HAP-1 (cell line): ENCODE results near the gene ATP5ME.

ENCODE experiments used
- DNase-seq, 2 experiments: peaks; one replicate each; pipeline ENCODE4 v3.0.0-alpha.2; 2016 to 2020; ENCODE audit warnings: low spot score in 2 of 2
- H3K27me3 ChIP-seq: fragments of 250-450 bp; sonication (Bioruptor Pico); 2 replicates; pipeline ENCODE4 v1.5.1; 2020; ENCODE audit warnings: low read depth, mild to moderate bottlenecking, moderate library complexity
- H3K36me3 ChIP-seq: fragments of 250-450 bp; sonication (Bioruptor Pico); replicated peaks from 2 replicates; pipeline ENCODE4 v1.5.1; 2020; ENCODE audit warnings: mild to moderate bottlenecking
- H3K4me1 ChIP-seq: fragments of 250-450 bp; sonication (Bioruptor Pico); 2 replicates; pipeline ENCODE4 v1.5.1; 2020; ENCODE audit warnings: mild to moderate bottlenecking
- H3K4me3 ChIP-seq: fragments of 250-450 bp; sonication (Bioruptor Pico); 2 replicates; pipeline ENCODE4 v1.5.1; 2020; ENCODE audit warnings: mild to moderate bottlenecking, moderate library complexity
- H3K9me3 ChIP-seq: fragments of 250-450 bp; sonication (Bioruptor Pico); 2 replicates; pipeline ENCODE4 v1.5.1; 2020; ENCODE audit warnings: mild to moderate bottlenecking, moderate library complexity
- in situ Hi-C: fragments of 300-500 bp; cut with MboI; formaldehyde crosslinking; loops from 3 replicates; pipeline ENCODE4 v1.14.3; 2020; ENCODE audit warnings: low sequenced_read_pairs, inconsistent platforms, mixed read lengths

Gene ATP5ME

GRCh38 chr4:628821-629635 lies 45.0 kb downstream of the ATP5ME start:
- no peak overlapping the region for H3K4me3 ChIP-seq
- no peaks in the 10 kb centered on the region for H3K4me1 ChIP-seq
- H3K36me3 ChIP-seq: no peaks in the 10 kb centered on the region
- in situ Hi-C loops: no loop called here
- no peaks in the 10 kb centered on the region for H3K9me3 ChIP-seq
- DNase-seq: no peak
- no peaks in the 10 kb centered on the region for H3K27me3 ChIP-seq

- no peaks in the 10 kb centered on the region for H3K27me3 ChIP-seq
- H3K4me1 ChIP-seq: no peaks in the 10 kb centered on the region
- H3K36me3 ChIP-seq: no peaks in the 10 kb centered on the region
- in situ Hi-C loops: no loop called here
- H3K4me3 ChIP-seq: no peak overlapping the region
- no peaks in the 10 kb centered on the region for H3K9me3 ChIP-seq
- no peak for DNase-seq
Measured at GRCh38 chr4:628311-628741, 45.8 kb downstream of the ATP5ME start.

DNA sequence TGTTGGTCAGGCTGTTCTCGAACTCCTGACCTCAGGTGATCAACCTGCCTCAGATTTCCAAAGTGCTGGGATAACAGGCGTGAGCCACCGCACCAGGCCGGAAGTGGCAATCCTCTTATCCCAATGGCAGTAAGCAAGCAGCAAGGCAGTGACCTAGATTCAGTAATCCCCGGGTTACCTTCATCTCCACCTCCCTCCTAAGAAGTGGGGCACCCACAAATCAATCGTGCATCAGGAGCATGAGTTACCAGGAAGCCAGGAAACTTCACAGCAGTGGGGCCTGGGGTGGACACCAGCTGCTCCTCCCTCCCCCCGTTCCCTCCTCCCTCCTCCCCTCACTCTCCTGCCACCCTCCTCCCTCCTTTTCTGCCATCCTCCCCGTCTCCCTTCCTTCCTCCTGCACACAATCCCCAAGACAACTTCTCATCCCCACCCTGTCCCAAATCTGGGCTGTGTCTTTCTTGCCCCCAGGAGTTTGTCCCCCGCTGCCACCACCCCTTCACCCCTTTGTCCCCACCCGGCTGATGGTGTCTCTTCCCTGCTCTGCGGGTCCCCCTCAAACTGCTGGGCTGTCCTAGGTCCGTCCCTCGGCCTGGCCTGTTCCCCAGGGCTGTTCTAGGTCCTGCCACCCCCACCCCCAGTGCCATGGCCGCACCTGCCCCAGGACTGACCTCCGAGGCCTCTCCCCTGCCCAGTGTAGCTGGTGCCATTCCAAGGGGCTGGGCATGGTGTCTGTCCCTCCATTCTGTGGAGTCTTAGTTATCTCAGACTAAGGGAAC lies 46.5 kb downstream of the ATP5ME start:
- no peak overlapping the region for H3K4me3 ChIP-seq
- in situ Hi-C loops: no loop called here
- no peaks in the 10 kb centered on the region for H3K9me3 ChIP-seq
- no peak for DNase-seq
- H3K4me1 ChIP-seq: no peaks in the 10 kb centered on the region
- no peaks in the 10 kb centered on the region for H3K36me3 ChIP-seq
- no peaks in the 10 kb centered on the region for H3K27me3 ChIP-seq

DNA sequence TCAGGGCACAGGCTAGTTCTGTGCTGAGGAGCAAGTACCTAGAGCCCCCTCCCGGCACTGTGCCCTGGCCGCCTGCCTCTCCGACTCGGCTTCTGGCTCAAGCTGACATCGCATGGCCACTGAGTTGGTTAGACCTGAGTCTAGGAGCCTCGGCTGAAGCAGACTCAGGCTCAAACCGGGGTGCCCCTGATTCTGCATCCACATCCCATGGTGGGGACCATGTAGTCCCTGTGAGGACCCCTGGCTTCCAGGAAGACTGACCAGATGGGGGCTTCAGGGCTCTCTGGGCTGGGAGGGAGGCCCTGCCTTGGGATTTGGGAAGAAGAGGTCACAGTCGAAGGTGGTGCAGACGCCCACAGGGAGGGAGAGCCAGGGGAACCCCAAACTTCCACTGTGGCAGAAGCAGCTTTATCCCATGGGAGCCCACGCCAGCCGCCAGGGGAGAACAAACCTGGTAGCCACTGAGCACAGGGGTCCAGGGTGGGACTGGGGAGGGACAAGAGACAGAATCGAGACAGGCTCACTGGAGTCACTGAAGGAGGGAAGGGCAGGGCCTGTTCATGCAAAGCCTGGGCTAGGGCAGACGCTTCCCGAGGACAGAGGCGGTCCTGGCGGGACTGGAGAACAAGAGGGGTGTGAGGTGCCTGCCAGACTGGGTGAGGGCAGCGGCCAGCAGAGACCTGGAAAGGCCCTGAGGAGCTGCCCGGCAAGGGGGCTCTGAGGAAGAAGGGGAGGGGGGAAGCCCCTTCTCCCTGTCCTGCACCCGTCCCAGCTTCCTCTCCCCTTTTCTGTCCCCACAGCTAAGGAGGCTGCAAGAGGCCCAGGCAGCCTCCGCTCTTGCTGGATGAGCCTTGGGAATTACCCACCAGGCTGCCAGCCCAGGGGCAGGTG lies 47.6 kb downstream of the ATP5ME start:
- H3K4me1 ChIP-seq: no peaks in the 10 kb centered on the region
- no peaks in the 10 kb centered on the region for H3K36me3 ChIP-seq
- H3K9me3 ChIP-seq: no peaks in the 10 kb centered on the region
- H3K4me3 ChIP-seq: no peak overlapping the region
- no peaks in the 10 kb centered on the region for H3K27me3 ChIP-seq
- no peak for DNase-seq
- in situ Hi-C loops: no loop called here

DNA sequence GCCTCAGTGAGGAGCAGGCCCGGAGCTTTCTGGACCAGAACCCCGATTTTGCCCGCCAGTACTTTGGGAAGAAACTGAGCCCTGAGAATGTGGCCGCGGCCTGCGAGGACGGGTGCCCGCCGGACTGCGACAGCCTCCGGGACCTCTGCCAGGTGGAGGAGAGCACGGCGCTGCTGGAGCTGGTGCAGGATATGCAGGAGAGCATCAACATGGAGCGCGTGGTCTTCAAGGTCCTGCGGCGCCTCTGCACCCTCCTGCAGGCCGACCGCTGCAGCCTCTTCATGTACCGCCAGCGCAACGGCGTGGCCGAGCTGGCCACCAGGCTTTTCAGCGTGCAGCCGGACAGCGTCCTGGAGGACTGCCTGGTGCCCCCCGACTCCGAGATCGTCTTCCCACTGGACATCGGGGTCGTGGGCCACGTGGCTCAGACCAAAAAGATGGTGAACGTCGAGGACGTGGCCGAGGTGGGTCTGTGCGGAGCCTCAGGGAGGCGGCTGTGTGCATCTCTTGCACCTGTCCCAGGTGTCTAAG lies 48.4 kb downstream of the ATP5ME start:
- Histone ChIP-seq H3K27me3 (no peaks in the 10 kb centered on the region), H3K36me3 (no peaks in the 10 kb centered on the region), H3K4me3 (no peak overlapping the region), H3K9me3 (no peaks in the 10 kb centered on the region), H3K4me1 (no peaks in the 10 kb centered on the region)
- no peak for DNase-seq
- in situ Hi-C loops: no loop called here

DNA sequence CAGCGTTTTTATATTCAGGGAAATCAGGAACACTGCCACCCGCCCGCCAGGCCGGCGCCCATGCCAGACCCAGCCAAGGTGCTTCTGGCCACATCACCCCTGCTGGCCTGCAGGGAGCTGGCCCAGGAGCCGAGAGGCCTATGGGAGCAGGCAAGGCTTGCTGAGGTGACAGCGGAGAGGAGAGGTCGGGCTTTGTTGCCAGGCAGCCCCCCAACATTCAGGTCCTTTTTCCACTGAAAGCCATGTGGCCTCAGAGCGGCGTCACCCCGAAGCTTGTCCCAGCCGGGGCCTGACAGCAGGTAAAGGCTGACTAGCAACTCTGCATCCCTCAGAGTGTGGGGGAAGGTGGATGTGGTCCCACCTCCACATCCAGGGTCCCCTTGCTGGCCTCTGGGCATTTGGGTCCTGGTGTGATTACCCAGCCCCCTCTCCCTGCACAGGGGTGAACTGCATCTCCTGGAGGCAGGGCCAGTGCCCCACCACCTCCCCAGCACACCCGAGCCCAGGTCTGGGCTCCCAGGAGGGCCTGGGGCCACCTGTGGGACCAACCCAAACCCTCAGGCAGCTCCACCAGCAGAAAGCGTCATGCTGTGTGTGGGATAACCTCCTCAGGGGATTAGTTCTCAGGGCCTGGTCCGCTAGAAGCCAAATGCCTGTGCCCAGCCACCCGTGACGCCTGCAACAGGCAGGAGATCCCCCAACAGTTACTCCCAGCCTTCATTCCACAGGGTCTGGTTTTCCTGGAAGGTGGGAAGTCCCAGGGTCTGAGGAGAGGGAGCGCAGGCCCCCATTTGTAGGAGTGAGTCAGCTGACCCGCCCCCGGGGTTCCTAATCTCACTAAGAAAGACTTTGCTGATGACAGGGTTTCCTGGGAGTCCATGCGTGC lies 49.1 kb downstream of the ATP5ME start, which contains the start of gene PDE6B:
Gene PDE6B (plus strand): TSS at position 869 of the 886 bp plus-strand sequence. CDS start 54 bp downstream, outside the sequence.
- Histone ChIP-seq H3K36me3 (no peaks in the 10 kb centered on the region), H3K9me3 (no peaks in the 10 kb centered on the region), H3K4me3 (no peak within 1 kb of the TSS), H3K4me1 (no peaks in the 10 kb centered on the region), H3K27me3 (no peaks in the 10 kb centered on the region)
- no peak for DNase-seq
- in situ Hi-C loops: no loop called here

- Histone ChIP-seq H3K36me3 (no peaks in the 10 kb centered on the region), H3K4me3 (no peak overlapping the region), H3K4me1 (no peaks in the 10 kb centered on the region), H3K27me3 (no peaks in the 10 kb centered on the region), H3K9me3 (no peaks in the 10 kb centered on the region)
- DNase-seq: no peak
- in situ Hi-C loops: no loop called here
Measured at GRCh38 chr4:623914-624566, 50.0 kb downstream of the ATP5ME start.

DNA sequence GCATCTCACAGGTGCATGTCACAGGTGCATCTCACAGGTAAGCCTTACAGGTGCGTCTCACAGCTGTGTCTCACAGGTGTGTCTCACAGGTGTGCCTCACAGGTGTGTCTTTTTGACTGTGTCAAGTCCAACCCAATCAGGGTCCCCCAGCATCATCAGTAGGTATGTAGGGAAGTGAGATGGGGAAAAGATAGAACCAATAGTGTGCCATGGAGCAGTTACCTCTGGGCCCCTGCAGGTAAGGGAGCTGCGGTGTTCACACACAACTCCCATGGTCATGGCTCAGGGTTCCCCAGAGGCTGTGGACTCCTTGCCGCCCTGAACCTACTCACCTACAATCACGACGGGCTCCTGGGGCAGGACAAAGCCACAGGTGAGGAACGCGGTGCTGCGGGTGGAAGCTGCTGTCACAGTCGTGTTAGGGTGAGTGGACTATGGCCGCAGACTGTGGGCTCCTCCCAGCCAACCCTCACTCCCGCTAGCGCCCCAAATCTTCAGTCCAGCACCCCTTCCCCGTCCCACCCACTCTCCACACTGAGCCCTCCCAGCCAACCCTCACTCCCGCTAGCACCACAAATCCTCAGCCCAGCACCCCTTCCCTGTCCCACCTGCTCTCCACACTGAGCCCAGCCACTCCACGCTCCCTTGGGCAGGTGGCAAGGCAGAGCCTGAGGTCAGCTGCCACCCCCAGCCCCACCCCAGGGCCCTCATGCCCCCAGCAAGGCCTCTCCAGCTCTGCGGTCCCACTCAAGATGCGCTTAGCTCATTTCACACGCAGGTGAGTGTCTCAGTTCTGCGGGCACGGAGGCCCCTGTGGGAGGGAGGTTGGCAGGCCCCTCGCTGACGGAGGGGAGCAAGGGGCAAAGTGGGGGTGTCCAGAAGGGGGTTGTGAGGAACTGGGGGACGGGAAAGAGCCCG lies 50.8 kb downstream of the ATP5ME start:
- in situ Hi-C loops: no loop called here
- Histone ChIP-seq H3K4me1 (no peaks in the 10 kb centered on the region), H3K36me3 (no peaks in the 10 kb centered on the region), H3K4me3 (no peak overlapping the region), H3K9me3 (no peaks in the 10 kb centered on the region), H3K27me3 (no peaks in the 10 kb centered on the region)
- no peak for DNase-seq
